Ishikawa (cell line): ENCODE results near the gene BACH2.

ENCODE experiments used
- EP300 ChIP-seq: IDR thresholded peaks from 2 replicates; pipeline ENCODE4 v1.6.1; 2012; ENCODE audit warnings: borderline replicate concordance
- TCF12 ChIP-seq: IDR thresholded peaks from 2 replicates; pipeline ENCODE4 v1.6.1; 2012; ENCODE audit warnings: low read depth

GRCh38 chr6:90290811-90291420 lies 5.7 kb downstream of the BACH2 start:
- no peak for TF ChIP-seq EP300
- no peak for TF ChIP-seq TCF12
